ENCODE measurements around the gene ACTL6B. TPM values are rescaled to one million over a fixed set of nuclear protein-coding genes. Genes with fewer than 3 reads are reported as not detected.

Gene ACTL6B
- total RNA-seq, 1 donor from 2014 or later: not detected

DNA sequence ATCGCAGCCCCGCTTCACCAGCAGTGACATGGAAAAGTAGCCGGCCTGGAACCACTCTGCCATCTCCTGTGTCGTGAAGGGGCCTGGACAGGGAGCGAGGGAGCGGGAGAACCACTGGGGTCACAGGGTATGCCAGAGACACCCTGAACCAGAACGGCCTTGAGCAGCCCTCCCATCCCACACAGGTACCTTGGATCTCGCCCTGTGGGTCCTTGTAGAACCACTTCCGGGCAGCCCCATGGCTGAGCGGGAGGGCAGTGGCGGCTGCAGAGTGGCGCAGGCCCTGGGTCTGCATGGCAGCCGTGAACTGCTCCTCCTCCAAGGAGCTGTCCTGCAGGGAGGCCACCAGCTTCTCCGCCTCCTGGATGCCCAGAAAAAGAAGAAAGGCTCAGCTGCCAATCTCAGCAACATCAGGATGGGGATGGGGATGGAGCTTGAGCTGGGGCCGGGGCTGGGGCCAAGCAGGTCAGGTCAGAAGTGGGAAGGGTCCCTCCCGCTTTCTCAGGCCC, 28.3 kb upstream of the ACTL6B start:
- intact Hi-C loops (cut with micrococcal nuclease): no loop called here

- intact Hi-C loops (cut with micrococcal nuclease): no loop called here
Measured at GRCh38 chr7:100683659-100684533, 27.6 kb upstream of the ACTL6B start.

GRCh38 chr7:100682991-100683658, 26.9 kb upstream of the ACTL6B start:
- intact Hi-C loops (cut with micrococcal nuclease): no loop called here

DNA sequence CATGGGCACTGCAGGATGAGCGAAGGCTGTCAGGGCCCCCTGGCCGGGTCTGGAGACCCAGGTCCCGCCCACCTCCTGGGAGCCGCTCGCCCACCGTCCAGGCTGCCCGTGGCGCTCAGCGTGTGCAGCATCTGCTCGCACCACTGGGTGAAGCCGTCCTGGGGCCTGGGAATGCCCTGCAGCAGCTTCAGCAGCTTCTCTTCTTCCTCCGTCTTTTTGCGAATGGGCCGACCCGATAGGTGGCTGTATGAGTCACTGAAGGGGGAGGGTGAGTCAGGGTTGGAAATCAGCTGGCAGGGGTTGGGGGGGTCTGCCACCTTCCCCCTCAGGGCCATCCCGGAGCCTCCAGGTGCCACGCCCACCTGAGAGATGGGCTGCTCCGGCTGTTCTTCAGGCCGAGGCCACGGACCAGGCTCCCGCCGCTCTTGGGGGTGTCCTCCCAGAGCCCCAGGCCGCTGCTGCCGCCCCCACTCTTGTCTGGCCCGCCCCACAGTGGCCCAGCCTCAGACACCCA, 26.0 kb upstream of the ACTL6B start:
- intact Hi-C loops (cut with micrococcal nuclease): no loop called here

GRCh38 chr7:100681491-100682227, 25.4 kb upstream of the ACTL6B start:
- intact Hi-C loops (cut with micrococcal nuclease): no loop called here

DNA sequence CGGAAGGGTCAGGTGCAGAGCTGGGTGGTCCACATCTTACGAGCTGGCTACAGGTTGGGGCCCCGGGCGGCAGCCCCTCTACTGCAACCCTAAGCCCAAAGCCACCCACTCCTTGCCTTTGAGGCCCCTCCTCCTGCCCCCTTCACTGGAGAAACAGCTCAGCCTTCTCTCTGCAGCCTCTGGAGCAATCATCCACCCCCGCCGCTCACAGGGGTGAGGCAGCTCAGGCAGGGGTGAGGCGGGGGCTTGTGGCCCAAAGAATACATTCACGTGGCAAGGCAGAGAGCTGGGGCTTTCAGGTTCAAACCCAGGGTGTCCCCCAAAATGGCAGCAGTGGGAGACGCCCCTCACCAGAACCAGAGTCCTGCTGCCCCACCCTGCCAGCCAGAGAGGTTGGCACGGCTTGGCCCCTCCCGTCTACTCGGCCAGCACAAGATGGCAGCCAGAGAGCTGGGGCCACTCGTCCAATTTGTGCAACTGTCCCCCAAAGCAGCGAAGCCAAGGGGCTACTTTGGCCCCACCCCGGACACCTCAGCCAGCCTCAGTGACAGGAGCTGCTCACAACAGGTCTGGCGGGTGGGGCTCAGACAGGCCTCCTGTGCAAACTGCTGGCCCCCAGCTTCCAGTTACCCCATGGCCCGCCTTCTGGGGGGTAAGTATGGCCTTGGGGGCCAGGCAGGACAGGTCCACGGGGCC, 24.5 kb upstream of the ACTL6B start:
- intact Hi-C loops (cut with micrococcal nuclease): no loop called here

DNA sequence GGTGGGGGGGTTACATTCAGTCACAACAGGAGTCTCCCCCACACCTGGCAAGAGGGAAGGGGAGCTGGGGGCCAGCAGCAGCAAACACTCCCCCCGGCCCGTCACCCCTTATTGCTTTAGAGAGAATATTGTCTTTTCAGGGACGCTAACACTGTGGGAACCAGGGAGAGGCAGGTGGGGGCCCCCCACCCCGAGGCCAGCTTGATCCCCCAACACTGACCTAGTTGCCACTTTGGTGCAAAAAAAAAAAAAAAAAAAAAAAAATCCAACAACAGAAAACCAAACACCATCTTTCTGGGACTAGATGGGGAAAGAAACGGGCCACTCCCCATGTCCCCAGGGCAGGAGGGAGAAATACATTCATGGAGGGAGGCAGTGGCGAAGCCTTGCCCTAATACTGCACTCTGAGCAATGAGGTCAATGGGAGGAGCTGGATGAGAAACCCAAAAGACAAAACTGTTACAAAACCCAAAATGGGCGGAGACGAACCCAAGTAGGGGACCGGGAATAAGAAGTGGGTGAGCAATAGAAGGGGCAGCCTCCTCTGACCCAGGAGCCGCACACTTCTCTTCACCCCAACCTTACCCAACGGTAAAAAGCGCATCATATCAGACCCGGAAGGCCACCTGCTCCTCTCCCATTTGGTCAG, 23.8 kb upstream of the ACTL6B start:
- intact Hi-C loops (cut with micrococcal nuclease): no loop called here

DNA sequence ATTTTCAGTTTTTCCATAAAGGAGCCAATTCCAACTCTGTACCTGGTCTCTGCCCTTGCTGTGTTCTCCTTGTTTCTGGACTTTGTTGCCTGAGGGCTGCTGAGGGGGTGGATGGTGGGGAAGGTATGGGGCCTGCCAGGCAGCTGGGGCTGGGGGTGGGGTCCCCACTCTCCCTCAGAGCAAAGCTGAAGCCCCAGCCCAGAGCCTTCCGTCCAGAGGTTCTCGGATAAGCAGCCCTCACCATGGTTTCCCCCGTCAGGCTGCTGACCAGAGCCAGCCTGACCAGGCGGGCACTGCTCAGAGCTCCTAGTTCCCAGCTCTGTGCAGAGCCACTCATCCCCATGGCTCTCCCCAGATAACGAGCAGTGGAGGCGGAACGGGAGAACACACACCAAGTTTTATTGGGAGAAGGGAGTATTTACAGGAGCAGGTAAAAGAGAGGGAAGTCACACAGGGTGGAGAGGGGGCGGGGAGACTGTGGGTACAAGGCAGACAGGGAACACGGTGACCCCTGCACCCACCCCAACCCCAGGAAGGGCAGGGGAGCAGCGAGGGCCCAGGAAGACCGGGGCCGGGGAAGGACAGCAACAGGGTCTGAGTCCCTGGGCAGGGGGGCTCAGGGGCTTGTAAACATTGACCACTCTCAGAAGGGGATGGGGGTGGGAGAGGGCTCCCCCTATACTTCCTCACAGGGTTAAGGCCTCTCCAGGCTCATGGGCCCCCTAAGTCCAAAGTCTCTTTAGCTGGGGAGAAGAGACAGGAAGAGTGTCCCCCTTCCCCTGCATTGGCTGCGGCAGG, 23.1 kb upstream of the ACTL6B start:
- intact Hi-C loops (cut with micrococcal nuclease): no loop called here

DNA sequence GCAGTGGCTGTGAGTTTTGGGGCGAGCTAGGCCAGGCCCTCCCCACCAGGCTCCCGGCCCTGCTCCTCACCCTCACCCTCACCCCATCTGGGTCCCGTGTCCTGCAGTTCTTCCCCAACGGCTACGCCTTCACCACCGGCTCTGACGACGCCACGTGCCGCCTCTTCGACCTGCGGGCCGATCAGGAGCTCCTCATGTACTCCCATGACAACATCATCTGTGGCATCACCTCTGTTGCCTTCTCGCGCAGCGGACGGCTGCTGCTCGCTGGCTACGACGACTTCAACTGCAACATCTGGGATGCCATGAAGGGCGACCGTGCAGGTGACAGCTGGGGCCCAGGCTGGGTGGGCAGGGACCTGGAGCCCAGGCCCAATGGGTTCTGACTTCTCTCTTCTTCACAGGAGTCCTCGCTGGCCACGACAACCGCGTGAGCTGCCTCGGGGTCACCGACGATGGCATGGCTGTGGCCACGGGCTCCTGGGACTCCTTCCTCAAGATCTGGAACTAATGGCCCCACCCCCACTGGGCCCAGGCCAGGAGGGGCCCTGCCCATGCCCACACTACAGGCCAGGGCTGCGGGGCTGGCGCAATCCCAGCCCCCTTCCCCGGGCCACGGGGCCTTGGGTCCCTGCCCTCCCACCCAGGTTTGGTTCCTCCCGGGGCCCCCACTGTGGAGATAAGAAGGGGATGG, 22.2 kb upstream of the ACTL6B start:
- intact Hi-C loops (cut with micrococcal nuclease): no loop called here

DNA sequence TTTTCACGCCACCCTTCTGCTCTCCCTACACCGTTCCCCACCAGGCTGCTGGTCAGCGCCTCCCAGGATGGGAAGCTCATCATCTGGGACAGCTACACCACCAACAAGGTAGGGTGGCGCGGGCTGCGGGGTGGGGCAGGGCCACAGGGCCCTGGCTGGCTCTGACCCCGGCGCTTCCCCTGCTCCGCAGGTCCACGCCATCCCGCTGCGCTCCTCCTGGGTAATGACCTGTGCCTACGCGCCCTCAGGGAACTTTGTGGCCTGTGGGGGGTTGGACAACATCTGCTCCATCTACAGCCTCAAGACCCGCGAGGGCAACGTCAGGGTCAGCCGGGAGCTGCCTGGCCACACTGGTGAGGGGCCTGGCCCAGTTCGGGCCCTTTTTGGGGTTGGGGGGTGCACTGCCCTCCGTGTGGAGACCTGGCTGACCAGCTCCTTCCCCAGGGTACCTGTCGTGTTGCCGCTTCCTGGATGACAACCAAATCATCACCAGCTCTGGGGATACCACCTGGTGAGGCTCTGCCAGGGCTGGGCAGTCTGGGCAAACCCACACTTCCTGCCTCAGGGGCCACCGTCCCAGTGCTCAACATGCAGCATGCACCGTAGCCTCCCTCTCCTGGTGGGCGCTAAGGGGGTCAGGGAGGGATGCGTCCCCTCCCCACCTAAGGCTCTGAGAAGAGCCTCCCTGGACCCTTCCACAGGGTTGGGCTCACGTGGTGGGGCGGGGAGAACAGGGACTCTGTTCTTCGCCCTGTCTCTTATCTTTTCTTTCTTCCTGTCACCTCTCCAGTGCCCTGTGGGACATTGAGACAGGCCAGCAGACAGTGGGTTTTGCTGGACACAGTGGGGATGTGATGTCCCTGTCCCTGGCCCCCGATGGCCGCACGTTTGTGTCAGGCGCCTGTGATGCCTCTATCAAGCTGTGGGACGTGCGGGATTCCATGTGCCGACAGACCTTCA, 21.3 kb upstream of the ACTL6B start:
- intact Hi-C loops (cut with micrococcal nuclease): no loop called here

DNA sequence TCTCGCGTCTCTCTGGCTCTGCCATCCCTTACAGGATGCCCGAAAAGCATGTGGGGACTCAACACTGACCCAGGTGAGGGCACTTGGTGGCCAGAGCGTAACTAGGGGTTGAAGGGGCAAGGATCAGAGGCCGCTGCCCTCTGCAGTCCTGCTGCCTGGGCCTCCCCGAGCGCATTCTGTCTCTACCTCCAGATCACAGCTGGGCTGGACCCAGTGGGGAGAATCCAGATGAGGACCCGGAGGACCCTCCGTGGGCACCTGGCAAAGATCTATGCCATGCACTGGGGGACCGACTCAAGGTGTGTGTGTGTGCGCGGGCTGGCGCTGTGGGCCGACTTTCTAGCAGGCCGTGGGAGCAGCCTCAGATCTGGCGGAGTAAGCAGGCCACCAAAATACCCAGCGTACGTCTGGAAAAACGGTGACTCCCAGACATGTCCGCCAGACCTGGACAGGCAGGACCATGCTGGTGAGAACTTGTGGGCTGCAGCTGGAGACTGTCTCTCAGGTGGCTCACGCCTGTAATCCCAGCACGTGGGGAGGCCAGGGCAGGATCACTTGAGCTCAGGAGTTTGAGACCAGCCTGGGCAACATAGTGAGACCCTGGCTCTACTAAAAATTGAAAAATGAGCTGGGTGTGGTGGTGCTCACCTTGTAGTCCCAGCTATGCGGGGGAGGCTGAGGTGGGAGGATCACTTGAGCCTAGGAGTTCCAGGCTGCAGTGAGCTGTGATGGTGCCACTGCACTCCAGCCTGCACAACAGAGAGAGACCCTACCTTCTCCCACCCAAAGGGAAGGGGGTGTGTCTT, 20.5 kb upstream of the ACTL6B start:
- intact Hi-C loops (cut with micrococcal nuclease): no loop called here

- intact Hi-C loops (cut with micrococcal nuclease): loop anchor here (1.0 kb wide), 1 partner anchor 16 kb away; no protein-coding TSS in a partner anchor
Measured at GRCh38 chr7:100675581-100676350, 19.5 kb upstream of the ACTL6B start.

DNA sequence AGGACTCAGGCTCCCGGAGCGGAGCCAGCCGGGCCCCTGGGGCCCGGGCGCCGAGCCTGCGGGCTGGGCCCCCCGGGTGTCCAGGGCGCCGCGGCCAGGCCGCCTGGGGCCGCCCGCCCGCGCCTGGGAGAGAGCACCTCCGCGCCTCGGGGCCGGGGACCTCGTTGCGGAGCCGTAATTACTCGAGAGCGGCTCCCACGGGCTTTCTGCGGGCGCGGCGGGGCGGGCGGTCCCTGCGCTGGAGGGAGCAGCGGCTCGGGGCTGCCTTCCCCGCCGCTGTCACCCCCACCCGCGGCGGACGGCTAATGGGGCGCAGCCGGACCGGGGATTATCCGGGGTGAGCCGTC, 18.8 kb upstream of the ACTL6B start:
- intact Hi-C loops (cut with micrococcal nuclease): loop anchor here (1.0 kb wide), 1 partner anchor 16 kb away; no protein-coding TSS in a partner anchor

- intact Hi-C loops (cut with micrococcal nuclease): loop anchor here (1.0 kb wide), 1 partner anchor 17 kb away; no protein-coding TSS in a partner anchor
Measured at GRCh38 chr7:100674411-100675104, 18.3 kb upstream of the ACTL6B start.

DNA sequence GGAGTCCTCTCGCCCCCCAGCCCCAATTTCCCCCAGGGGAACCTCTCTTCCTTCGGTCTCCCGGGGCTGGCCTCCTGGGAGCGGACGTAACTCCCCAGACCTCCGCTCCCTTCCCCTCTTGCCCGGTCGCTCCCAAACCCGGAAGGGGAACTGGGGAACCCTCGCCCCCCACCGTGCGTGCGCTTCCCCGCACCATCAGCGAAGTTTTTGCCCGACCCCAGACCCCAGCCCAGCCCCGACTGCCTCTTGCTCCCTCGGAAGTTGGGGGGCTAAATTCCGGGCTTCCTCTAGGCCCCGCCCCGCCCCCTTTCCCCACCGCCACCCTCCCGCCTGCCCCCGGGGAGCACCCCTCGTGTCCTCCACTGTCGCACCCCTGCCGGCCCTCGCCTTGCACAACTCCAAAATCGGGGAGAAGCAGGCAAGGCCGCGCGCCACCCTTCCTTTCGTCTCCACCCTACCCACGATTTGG, 17.7 kb upstream of the ACTL6B start:
- intact Hi-C loops (cut with micrococcal nuclease): loop anchor here (1.0 to 2.0 kb wide), 8 partner anchors 31 to 245 kb away; partner anchors contain the start of genes AGFG2, FBXO24, LRCH4 and MEPCE
